SK-N-SH (cell line): ENCODE measurements around the gene LDB1. TPM values are rescaled to one million over a fixed set of nuclear protein-coding genes. Genes with fewer than 3 reads are reported as not detected.

Experiments used
- ELF1 ChIP-seq: IDR thresholded peaks from 2 replicates; pipeline ENCODE4 v1.4.0; 2012
- EP300 ChIP-seq, 2 experiments: IDR thresholded peaks; 2 replicates each; pipeline versions ENCODE4 v1.4.0 to v1.6.1; 2012; ENCODE audit warnings: borderline replicate concordance in 1 of 2, low read depth in 1 of 2, low read length in 1 of 2
- FOXJ3 ChIP-seq: sonication (generic); formaldehyde crosslinking; IDR thresholded peaks from 2 replicates; pipeline ENCODE4 v1.5.1; 2020; ENCODE audit warnings: mild to moderate bottlenecking, missing genetic modification reagents
- GABPA ChIP-seq: IDR thresholded peaks from 2 replicates; pipeline ENCODE4 v1.4.0; 2012; ENCODE audit warnings: low read depth, mild to moderate bottlenecking
- JUND ChIP-seq: IDR thresholded peaks from 2 replicates; pipeline ENCODE4 v1.4.0; 2012
- MEF2A ChIP-seq: IDR thresholded peaks from 2 replicates; pipeline ENCODE4 v1.4.0; 2012; ENCODE audit warnings: low read depth, borderline replicate concordance
- RCOR1 ChIP-seq: fragments of 150-350 bp; IDR thresholded peaks from 2 replicates; pipeline ENCODE4 v1.6.1; 2017; ENCODE audit warnings: antibody characterized with exemption, low read length
- REST ChIP-seq: IDR thresholded peaks from 2 replicates; pipeline ENCODE4 v1.6.1; 2012; ENCODE audit warnings: mild to moderate bottlenecking, low read depth, low read length, moderate library complexity
- RXRA ChIP-seq: IDR thresholded peaks from 2 replicates; pipeline ENCODE4 v1.4.0; 2012; ENCODE audit warnings: low read depth, mild to moderate bottlenecking, borderline replicate concordance
- SIN3A ChIP-seq: IDR thresholded peaks from 2 replicates; pipeline ENCODE4 v1.6.1; 2012; ENCODE audit warnings: low read depth, mild to moderate bottlenecking, low read length, moderate library complexity, borderline replicate concordance
- TAF1 ChIP-seq: IDR thresholded peaks from 2 replicates; pipeline ENCODE4 v1.6.1; 2012; ENCODE audit warnings: low read depth, mild to moderate bottlenecking, low read length, moderate library complexity, borderline replicate concordance
- TEAD4 ChIP-seq: IDR thresholded peaks from 2 replicates; pipeline ENCODE4 v1.4.0; 2012; ENCODE audit warnings: mild to moderate bottlenecking, borderline replicate concordance; ENCODE audit not compliant: insufficient read depth
- USF1 ChIP-seq: IDR thresholded peaks from 2 replicates; pipeline ENCODE4 v1.4.0; 2012; ENCODE audit warnings: low read depth, borderline replicate concordance
- polyA plus RNA-seq, 3 experiments: library from polyadenylated mRNA; depleted of rRNA; stranded (reverse); fragments of >200 nt; gene quantifications; 2 replicates each; pipeline ENCODE4 v1.2.3, GENCODE V29; 2012
- TF ChIP-seq, protein P1 (sequence below): fragments of 200-600 bp; sonication (generic); IDR thresholded peaks from 2 replicates; pipeline ENCODE4 v1.6.1; 2017; ENCODE audit warnings: antibody characterized with exemption, mild to moderate bottlenecking, moderate library complexity

Gene LDB1
- polyA plus RNA-seq, 1 of the 3 experiments (the other 2 are of a cell fraction), result 85.9 TPM

- TF ChIP-seq RXRA (peak; percentile 55; the same call in 1 of the 2 replicates), RCOR1 (peak; percentile 45; the same call in 1 of the 2 replicates), TEAD4 (peak; percentile 64; the same call in 1 of the 2 replicates), USF1 (peak; percentile 41; the same call in 1 of the 2 replicates), REST (no peak), TAF1 (peak; percentile 83), JUND (peak; percentile 47; the same call in 1 of the 2 replicates), SIN3A (peak; percentile 75), EP300 (IDR thresholded peaks at IDR 0.05; ENCODE audit: borderline replicate concordance in 1 of 2, low read depth in 1 of 2, low read length in 1 of 2) (0 out of 4 replicates have a peak, but pooled peaks of 1 of the 2 experiments have one; percentile 15), FOXJ3 (no peak), ELF1 (peak; percentile 88), GABPA (peak; percentile 95), MEF2A (no peak)
- TF ChIP-seq, protein P1, sequence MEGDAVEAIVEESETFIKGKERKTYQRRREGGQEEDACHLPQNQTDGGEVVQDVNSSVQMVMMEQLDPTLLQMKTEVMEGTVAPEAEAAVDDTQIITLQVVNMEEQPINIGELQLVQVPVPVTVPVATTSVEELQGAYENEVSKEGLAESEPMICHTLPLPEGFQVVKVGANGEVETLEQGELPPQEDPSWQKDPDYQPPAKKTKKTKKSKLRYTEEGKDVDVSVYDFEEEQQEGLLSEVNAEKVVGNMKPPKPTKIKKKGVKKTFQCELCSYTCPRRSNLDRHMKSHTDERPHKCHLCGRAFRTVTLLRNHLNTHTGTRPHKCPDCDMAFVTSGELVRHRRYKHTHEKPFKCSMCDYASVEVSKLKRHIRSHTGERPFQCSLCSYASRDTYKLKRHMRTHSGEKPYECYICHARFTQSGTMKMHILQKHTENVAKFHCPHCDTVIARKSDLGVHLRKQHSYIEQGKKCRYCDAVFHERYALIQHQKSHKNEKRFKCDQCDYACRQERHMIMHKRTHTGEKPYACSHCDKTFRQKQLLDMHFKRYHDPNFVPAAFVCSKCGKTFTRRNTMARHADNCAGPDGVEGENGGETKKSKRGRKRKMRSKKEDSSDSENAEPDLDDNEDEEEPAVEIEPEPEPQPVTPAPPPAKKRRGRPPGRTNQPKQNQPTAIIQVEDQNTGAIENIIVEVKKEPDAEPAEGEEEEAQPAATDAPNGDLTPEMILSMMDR, result no peak
These were observed 31.8 kb upstream of the LDB1 start, which contains the start of gene NOLC1 (continued) for GRCh38 chr10:102151774-102152544.
